HFFc6 (cell line): Measurements from ENCODE around the gene OPCML. TPM values are rescaled to one million over a fixed set of nuclear protein-coding genes. Genes with fewer than 3 reads are reported as not detected.

Experiments
- DNase-seq: peaks from one replicate; pipeline ENCODE4 v3.0.0-alpha.2; 2018
- H3K27ac Mint-ChIP-seq: 2 replicates; pipeline ENCODE4 v1.8.0; 2020; ENCODE audit warnings: mild to moderate bottlenecking, mixed read lengths
- H3K27me3 Mint-ChIP-seq: 2 replicates; pipeline ENCODE4 v1.8.0; 2021; ENCODE audit warnings: mild to moderate bottlenecking, moderate library complexity, mixed read lengths; ENCODE audit not compliant: insufficient read depth
- H3K36me3 Mint-ChIP-seq: 2 replicates; pipeline ENCODE4 v1.8.0; 2021; ENCODE audit warnings: low read depth, mixed read lengths
- H3K4me1 Mint-ChIP-seq: 2 replicates; pipeline ENCODE4 v1.8.0; 2020; ENCODE audit warnings: low read depth, mixed read lengths
- H3K4me3 Mint-ChIP-seq: 2 replicates; pipeline ENCODE4 v1.8.0; 2020; ENCODE audit warnings: mild to moderate bottlenecking, moderate library complexity, mixed read lengths
- H3K9me3 Mint-ChIP-seq: 2 replicates; pipeline ENCODE4 v1.8.0; 2020; ENCODE audit warnings: mild to moderate bottlenecking, mixed read lengths
- total RNA-seq, 6 experiments: library from RNA; stranded (reverse); fragmentation: NEBNext Ultra II Directional; extraction: Animal tissue kit (Norgen Biotek cat#: 25700); gene quantifications; 2 replicates in 1 of 6; 3 replicates in 5 of 6; pipeline ENCODE4 v1.2.3, GENCODE V29; 2021
- TF ChIP-seq, protein P1 (sequence below): fragments of 200-600 bp; sonication (generic); IDR thresholded peaks from 2 replicates; pipeline ENCODE4 v1.5.0; 2021; ENCODE audit warnings: antibody characterized with exemption, mild to moderate bottlenecking

OPCML gene
- total RNA-seq, 6 experiments from 2014 or later, result 0.11 to 1.7 (median 0.33) TPM

DNA sequence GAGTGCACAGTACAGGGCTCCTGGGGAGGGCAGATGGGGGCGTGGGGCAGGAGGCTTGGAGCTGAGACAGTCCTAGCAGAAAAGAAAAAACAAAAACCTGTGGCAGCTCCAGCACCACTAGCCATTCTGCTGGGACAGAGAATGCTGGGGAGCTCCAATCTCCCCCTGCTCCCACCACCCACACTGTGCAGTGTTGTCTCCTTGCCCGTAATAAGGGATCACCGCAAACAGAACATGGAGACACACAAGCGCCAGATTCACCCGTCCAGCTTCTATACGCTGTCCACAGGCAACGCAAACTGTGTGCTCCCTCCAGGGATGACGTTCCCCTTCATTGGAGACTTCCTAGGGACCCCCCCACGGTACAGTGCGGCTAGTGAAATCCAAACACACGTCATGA lies 31.4 kb downstream of the OPCML start:
- Mint-ChIP-seq H3K9me3 (peaks cover 40% of the 10 kb centered on the region), H3K27me3 (peaks cover 2% of the 10 kb centered on the region), H3K4me1 (no peaks in the 10 kb centered on the region), H3K36me3 (no peaks in the 10 kb centered on the region), H3K4me3 (no peak overlapping the region), H3K27ac (no peak overlapping the region)
- TF ChIP-seq, protein P1, sequence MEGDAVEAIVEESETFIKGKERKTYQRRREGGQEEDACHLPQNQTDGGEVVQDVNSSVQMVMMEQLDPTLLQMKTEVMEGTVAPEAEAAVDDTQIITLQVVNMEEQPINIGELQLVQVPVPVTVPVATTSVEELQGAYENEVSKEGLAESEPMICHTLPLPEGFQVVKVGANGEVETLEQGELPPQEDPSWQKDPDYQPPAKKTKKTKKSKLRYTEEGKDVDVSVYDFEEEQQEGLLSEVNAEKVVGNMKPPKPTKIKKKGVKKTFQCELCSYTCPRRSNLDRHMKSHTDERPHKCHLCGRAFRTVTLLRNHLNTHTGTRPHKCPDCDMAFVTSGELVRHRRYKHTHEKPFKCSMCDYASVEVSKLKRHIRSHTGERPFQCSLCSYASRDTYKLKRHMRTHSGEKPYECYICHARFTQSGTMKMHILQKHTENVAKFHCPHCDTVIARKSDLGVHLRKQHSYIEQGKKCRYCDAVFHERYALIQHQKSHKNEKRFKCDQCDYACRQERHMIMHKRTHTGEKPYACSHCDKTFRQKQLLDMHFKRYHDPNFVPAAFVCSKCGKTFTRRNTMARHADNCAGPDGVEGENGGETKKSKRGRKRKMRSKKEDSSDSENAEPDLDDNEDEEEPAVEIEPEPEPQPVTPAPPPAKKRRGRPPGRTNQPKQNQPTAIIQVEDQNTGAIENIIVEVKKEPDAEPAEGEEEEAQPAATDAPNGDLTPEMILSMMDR, result no peak
- DNase-seq, result no peak

GRCh38 chr11:133500435-133500834 lies 31.9 kb downstream of the OPCML start:
- Mint-ChIP-seq H3K4me1 (no peaks in the 10 kb centered on the region), H3K36me3 (no peaks in the 10 kb centered on the region), H3K4me3 (no peak overlapping the region), H3K27me3 (peaks cover 2% of the 10 kb centered on the region), H3K27ac (no peak overlapping the region), H3K9me3 (peaks cover 38% of the 10 kb centered on the region)
- TF ChIP-seq, protein P1, result no peak
- DNase-seq, result no peak

GRCh38 chr11:133498969-133499368 lies 33.3 kb downstream of the OPCML start:
- Mint-ChIP-seq H3K4me3 (no peak overlapping the region), H3K27ac (no peak overlapping the region), H3K36me3 (no peaks in the 10 kb centered on the region), H3K4me1 (no peaks in the 10 kb centered on the region), H3K27me3 (peaks cover 2% of the 10 kb centered on the region), H3K9me3 (peaks cover 27% of the 10 kb centered on the region)
- TF ChIP-seq, protein P1, result no peak
- no peak for DNase-seq

- Mint-ChIP-seq H3K36me3 (no peaks in the 10 kb centered on the region), H3K4me3 (no peak overlapping the region), H3K9me3 (peaks cover 26% of the 10 kb centered on the region), H3K4me1 (no peaks in the 10 kb centered on the region), H3K27ac (no peak overlapping the region), H3K27me3 (peaks cover 2% of the 10 kb centered on the region; the same call in 1 of the 2 replicates)
- DNase-seq, result no peak
- TF ChIP-seq, protein P1, result no peak
Observed at GRCh38 chr11:133497477-133498140, 34.7 kb downstream of the OPCML start.

- Mint-ChIP-seq H3K4me3 (no peak overlapping the region), H3K4me1 (no peaks in the 10 kb centered on the region), H3K36me3 (no peaks in the 10 kb centered on the region), H3K27me3 (no peaks in the 10 kb centered on the region), H3K9me3 (peaks cover 54% of the 10 kb centered on the region), H3K27ac (no peak overlapping the region)
- TF ChIP-seq, protein P1, result no peak
- no peak for DNase-seq
Observed at GRCh38 chr11:133492895-133493294, 39.4 kb downstream of the OPCML start.
